GOT3 (cell line): ENCODE results near the gene COX15.
"Not testable (repeated sequence)": the region's sequence is repeated elsewhere in the genome, so short reads cannot be mapped to it uniquely, and the experiment has no call there.

Experiments
- DNase-seq: peaks from one replicate; lab custom pipeline; 2025; ENCODE audit warnings: mixed read lengths; lab: John Stamatoyannopoulos, UW

COX15 gene

GRCh38 chr10:99740933-99741559, 9.1 kb upstream of the COX15 start:
- no peak for DNase-seq

GRCh38 chr10:99740260-99740659, 8.3 kb upstream of the COX15 start:
- DNase-seq, result no peak

GRCh38 chr10:99734111-99734510, 2.2 kb upstream of the COX15 start:
- not testable (repeated sequence) for DNase-seq

- no peak for DNase-seq
Observed at GRCh38 chr10:99733366-99733765, 1.4 kb upstream of the COX15 start.

GRCh38 chr10:99731306-99732032, 458 bp downstream of the COX15 start:
- DNase-seq, result no peak

- DNase-seq, result no peak
Observed at GRCh38 chr10:99730026-99730425, 1.9 kb downstream of the COX15 start.

GRCh38 chr10:99720387-99720786, 11.5 kb downstream of the COX15 start:
- no peak for DNase-seq

- no peak for DNase-seq
Observed at GRCh38 chr10:99714446-99714845, 17.5 kb downstream of the COX15 start.

GRCh38 chr10:99711129-99711719, 20.7 kb downstream of the COX15 start:
- no peak for DNase-seq

- no peak for DNase-seq
Observed at GRCh38 chr10:99709480-99710229, 22.3 kb downstream of the COX15 start.

GRCh38 chr10:99708428-99709012, 23.4 kb downstream of the COX15 start:
- DNase-seq, result no peak

GRCh38 chr10:99700649-99701048, 31.3 kb downstream of the COX15 start:
- DNase-seq, result no peak

GRCh38 chr10:99698504-99699080, 33.3 kb downstream of the COX15 start:
- no peak for DNase-seq

GRCh38 chr10:99695761-99696160, 36.2 kb downstream of the COX15 start:
- no peak for DNase-seq

- no peak for DNase-seq
Observed at GRCh38 chr10:99693933-99694583, 37.9 kb downstream of the COX15 start.

- no peak for DNase-seq
Observed at GRCh38 chr10:99689461-99689860, 42.5 kb downstream of the COX15 start.

GRCh38 chr10:99685597-99685967, 46.3 kb downstream of the COX15 start:
- DNase-seq, result no peak

GRCh38 chr10:99682752-99683151, 49.2 kb downstream of the COX15 start:
- DNase-seq, result no peak
